NT2/D1 (cell line): ENCODE measurements around the gene PTPRJ.

Experiments
- YY1 ChIP-seq: IDR thresholded peaks from 2 replicates; pipeline ENCODE4 v1.6.1; 2011; ENCODE audit not compliant: insufficient read length, insufficient read depth
- ZNF274 ChIP-seq: IDR thresholded peaks from 2 replicates; pipeline ENCODE4 v1.6.1; 2011; ENCODE audit warnings: mild to moderate bottlenecking, low read depth, low read length

GRCh38 chr11:48083421-48083820 lies 103.1 kb downstream of the PTPRJ start:
- TF ChIP-seq YY1: no peak
- TF ChIP-seq ZNF274: no peak
